Tibial artery (tissue), 4 donors: ENCODE results near the gene WDR7.

Experiments used
- DNase-seq, 2 donors: peaks; one replicate each; pipeline ENCODE4 v3.0.0-alpha.2; 2019
- H3K27ac ChIP-seq, 2 donors: fragments of 200-600 bp; sonication (generic) in 1 of 2; 1 replicate in 1 of 2; 2 replicates in 1 of 2; pipeline ENCODE4 v1.5.1; 2018 to 2019; ENCODE audit warnings: mild to moderate bottlenecking in 1 of 2
- H3K27me3 ChIP-seq, 2 donors: fragments of 200-600 bp; sonication (generic) in 1 of 2; one replicate each; pipeline versions ENCODE4 v1.5.1 to v1.6.0; 2016 to 2019
- H3K36me3 ChIP-seq, 3 donors: fragments of 200-600 bp; sonication (generic) in 2 of 3; one replicate each; pipeline ENCODE4 v1.5.1; 2016 to 2019; ENCODE audit warnings: mild to moderate bottlenecking in 2 of 3
- H3K4me1 ChIP-seq, 4 donors: fragments of 200-600 bp; sonication (generic) in 2 of 4; 1 replicate in 3 of 4; 2 replicates in 1 of 4; pipeline ENCODE4 v1.5.1; 2016 to 2019
- H3K4me3 ChIP-seq, 2 donors: fragments of 200-600 bp; sonication (generic) in 1 of 2; 1 replicate in 1 of 2; 2 replicates in 1 of 2; pipeline ENCODE4 v1.5.1; 2018 to 2019; ENCODE audit warnings: mild to moderate bottlenecking in 2 of 2
- H3K9me3 ChIP-seq, 3 donors: fragments of 200-600 bp; sonication (generic) in 1 of 3; one replicate each; pipeline ENCODE4 v1.5.1; 2016 to 2019
- CTCF ChIP-seq, 2 experiments: fragments of 200-600 bp in 1 of 2; fragments of 450-650 bp in 1 of 2; IDR thresholded peaks; one replicate each; pipeline ENCODE4 v1.5.1; 2017 to 2019; ENCODE audit warnings: antibody characterized with exemption in 2 of 2, mild to moderate bottlenecking in 1 of 2, moderate library complexity in 1 of 2
- intact Hi-C: fragments of 100-400 bp; cut with DNase I; formaldehyde crosslinking; loops from one replicate; pipeline ENCODE4 v1.15.0; 2023; ENCODE audit warnings: low total_unique reads

Gene WDR7

DNA sequence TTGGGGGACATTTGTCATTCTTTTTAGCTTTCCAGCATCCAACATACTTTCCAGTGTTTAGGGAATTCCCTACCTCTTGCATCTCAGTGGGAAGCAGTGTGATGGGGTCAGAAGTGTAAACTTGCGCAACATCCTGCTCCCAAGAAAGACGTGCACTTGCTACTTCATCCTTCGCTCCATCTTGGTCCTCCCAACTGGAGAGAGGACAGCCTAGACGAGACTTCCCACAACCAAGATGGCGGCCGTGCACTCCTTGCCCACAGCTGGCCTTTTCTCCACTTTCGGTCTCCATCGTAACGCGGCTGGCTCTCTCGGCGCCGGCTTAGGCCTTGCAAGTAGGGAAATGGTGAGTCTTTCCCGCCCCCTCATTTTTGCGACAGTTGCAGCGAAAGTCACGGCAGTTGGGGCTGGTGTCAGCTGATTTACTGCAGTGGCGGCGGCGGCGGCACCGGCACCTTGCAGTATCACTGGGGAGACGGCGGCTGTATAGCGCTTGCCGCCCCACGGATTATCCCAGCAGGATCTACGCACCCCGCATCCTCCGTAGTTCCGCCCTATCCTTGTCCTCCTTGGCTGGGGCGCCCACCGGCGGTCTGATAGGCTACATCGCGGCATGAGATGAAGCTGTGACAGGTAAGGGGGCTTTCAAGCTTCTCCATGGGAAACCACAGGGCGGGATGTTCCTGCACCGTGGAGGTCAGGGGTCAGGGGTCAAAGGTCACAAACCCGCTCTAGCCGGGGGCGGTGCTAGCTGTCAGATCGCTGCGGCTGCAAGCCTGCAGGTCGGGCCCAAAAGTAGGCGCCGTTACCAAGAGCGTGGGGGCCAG lies at the start of gene WDR7:
WDR7 (plus strand) TSS at position 416 of the 827 bp plus-strand sequence. CDS start 21,157 bp downstream, outside the sequence.
- TF ChIP-seq CTCF (IDR thresholded peaks at IDR 0.05) = no peak
- H3K27ac ChIP-seq = peak within 1 kb of the TSS; percentile 76 to 93
- intact Hi-C loops = loop anchor here (1.0 to 10.0 kb wide), 2 partner anchors 13 to 1236 kb away; partner anchors contain the start of gene TXNL1

GRCh38 chr18:56606618-56607017 lies 44.5 kb upstream of the WDR7 start:
- no peak for TF ChIP-seq CTCF (IDR thresholded peaks at IDR 0.05)
- Histone ChIP-seq H3K4me1 (peaks cover 0 to 11% (median 0%) of the 10 kb centered on the region in 4 donors), H3K9me3 (no peaks in the 10 kb centered on the region), H3K36me3 (peaks cover 42 to 55% (median 49%) of the 10 kb centered on the region in 3 donors), H3K27ac (no peak overlapping the region), H3K4me3 (no peak overlapping the region), H3K27me3 (no peaks in the 10 kb centered on the region)
- intact Hi-C loops = no loop called here
- no peak for DNase-seq

More for the DNA sequence above, at the start of gene WDR7:
- Histone ChIP-seq H3K4me1 (peaks cover 0 to 19% (median 7%) of the 10 kb centered on the region in 4 donors), H3K27me3 (no peaks in the 10 kb centered on the region), H3K4me3 (peak within 1 kb of the TSS; percentile 67 to 94), H3K36me3 (no peaks in the 10 kb centered on the region), H3K9me3 (no peaks in the 10 kb centered on the region)
- peak; percentile 98 to 99 for DNase-seq

GRCh38 chr18:56615738-56616520 lies 35.2 kb upstream of the WDR7 start:
- no peak for DNase-seq
- TF ChIP-seq CTCF (IDR thresholded peaks at IDR 0.05) = no peak
- H3K4me1 ChIP-seq = no peaks in the 10 kb centered on the region
- no peaks in the 10 kb centered on the region for H3K27me3 ChIP-seq
- H3K9me3 ChIP-seq = no peaks in the 10 kb centered on the region
- H3K27ac ChIP-seq = no peak overlapping the region
- H3K4me3 ChIP-seq = no peak overlapping the region
- peaks cover 50 to 75% (median 55%) of the 10 kb centered on the region in 3 donors for H3K36me3 ChIP-seq
- intact Hi-C loops = no loop called here

GRCh38 chr18:56627991-56628390 lies 23.2 kb upstream of the WDR7 start:
- Histone ChIP-seq H3K9me3 (no peaks in the 10 kb centered on the region), H3K4me1 (peaks cover 0 to 29% (median 4%) of the 10 kb centered on the region in 4 donors), H3K27ac (no peak overlapping the region), H3K27me3 (no peaks in the 10 kb centered on the region), H3K36me3 (peaks cover under 1 to 8% (median 2%) of the 10 kb centered on the region in 3 donors), H3K4me3 (no peak overlapping the region)
- no peak for DNase-seq
- TF ChIP-seq CTCF (IDR thresholded peaks at IDR 0.05) = no peak
- intact Hi-C loops = no loop called here

DNA sequence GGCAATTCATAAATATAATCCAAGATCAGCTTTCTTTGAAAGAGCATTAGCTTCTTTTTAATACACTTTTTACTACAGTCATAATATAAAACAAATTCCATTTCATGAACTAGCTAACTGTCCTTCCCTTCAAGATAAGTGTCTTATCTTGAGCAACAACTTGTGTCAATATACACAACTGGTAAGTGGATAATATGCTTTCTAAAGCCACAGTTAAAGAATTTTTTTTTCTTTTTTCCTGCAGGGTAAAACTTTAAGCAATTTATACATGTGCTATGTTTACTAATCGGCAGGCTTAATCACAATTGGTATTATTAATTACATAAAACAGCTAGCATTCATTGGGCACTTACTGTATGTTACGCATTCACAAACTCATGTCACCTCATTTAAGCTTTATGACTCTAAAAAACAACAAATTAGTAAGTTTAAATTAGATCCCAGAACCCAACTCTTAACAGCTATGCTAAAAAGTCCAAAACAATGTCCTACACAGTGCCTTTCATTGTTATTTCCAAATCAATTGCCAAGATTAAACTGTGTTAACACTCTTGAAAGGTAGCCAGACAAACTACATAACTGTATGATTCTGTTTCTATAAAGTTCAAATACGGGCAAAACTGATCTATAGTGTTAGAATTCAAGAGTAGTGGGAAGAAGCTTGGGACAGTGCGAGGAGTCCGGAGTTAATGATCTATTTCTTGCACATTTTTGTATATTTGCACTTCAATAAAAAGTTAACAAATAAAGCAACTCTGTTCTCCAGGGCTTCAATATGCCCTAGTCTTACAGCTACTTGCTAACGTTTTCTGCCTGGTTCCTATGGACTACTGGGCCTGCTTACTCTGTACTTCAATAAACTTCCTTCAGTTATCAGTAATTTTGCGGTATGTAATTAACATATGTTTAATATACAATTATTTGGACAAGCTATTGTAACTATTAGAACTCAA lies 18.8 kb upstream of the WDR7 start:
- peaks cover 0 to 46% (median 16%) of the 10 kb centered on the region in 4 donors for H3K4me1 ChIP-seq
- intact Hi-C loops = no loop called here
- DNase-seq = no peak
- H3K36me3 ChIP-seq = no peaks in the 10 kb centered on the region
- no peak overlapping the region for H3K27ac ChIP-seq
- no peaks in the 10 kb centered on the region for H3K27me3 ChIP-seq
- no peak for TF ChIP-seq CTCF (IDR thresholded peaks at IDR 0.05)
- no peak overlapping the region for H3K4me3 ChIP-seq
- H3K9me3 ChIP-seq = no peaks in the 10 kb centered on the region
